ENCODE results near the gene STK24.

DNA sequence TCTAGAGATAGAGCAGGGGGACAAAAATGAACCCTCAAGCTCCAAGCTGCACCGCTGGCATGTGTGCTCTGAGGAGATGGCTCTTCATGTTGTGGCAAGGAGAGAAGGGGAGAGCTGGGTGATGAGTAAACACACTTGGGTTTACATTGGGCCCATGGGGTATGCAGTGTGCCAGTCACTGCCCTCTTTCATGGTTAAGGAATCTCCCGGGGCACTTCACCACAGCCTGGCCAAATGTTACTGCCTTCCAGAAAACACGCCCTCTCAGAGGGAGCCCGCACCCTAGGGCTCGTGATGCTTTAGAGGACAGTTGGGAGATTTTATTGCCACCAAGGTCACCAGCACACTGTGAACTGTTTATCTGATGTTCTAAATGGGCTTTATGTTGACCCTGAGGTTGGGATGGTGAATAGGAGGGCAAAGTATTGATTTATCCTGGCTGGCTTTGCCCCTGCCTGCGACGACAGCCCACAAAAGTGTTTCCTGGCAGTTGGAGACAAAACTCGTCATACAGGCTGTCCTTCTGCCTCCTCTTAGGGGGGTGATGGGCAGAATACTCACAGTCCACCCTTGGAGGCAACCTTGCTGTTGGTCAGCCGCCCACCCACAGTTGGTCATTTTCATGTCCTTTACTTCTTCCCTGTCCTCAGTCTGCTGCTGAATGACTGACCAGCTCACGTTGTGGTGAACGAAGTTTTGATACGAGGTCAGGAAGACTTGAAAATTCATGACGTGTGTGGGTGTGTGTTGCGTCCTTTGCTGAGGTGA, 156.9 kb downstream of the STK24 start:
- TF ChIP-seq, protein P1, sequence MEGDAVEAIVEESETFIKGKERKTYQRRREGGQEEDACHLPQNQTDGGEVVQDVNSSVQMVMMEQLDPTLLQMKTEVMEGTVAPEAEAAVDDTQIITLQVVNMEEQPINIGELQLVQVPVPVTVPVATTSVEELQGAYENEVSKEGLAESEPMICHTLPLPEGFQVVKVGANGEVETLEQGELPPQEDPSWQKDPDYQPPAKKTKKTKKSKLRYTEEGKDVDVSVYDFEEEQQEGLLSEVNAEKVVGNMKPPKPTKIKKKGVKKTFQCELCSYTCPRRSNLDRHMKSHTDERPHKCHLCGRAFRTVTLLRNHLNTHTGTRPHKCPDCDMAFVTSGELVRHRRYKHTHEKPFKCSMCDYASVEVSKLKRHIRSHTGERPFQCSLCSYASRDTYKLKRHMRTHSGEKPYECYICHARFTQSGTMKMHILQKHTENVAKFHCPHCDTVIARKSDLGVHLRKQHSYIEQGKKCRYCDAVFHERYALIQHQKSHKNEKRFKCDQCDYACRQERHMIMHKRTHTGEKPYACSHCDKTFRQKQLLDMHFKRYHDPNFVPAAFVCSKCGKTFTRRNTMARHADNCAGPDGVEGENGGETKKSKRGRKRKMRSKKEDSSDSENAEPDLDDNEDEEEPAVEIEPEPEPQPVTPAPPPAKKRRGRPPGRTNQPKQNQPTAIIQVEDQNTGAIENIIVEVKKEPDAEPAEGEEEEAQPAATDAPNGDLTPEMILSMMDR (IDR thresholded peaks at IDR 0.05; ENCODE audit: low read depth, low read length), result no peak
- no peak for TF ChIP-seq EZH2phosphoT487 (IDR thresholded peaks at IDR 0.05; ENCODE audit: low read depth)

All from OCI-LY3 (cell line).